ENCODE results near the gene EFCC1.
"Not testable (repeated sequence)": the region's sequence is repeated elsewhere in the genome, so short reads cannot be mapped to it uniquely, and the experiment has no call there.

Gene EFCC1

DNA sequence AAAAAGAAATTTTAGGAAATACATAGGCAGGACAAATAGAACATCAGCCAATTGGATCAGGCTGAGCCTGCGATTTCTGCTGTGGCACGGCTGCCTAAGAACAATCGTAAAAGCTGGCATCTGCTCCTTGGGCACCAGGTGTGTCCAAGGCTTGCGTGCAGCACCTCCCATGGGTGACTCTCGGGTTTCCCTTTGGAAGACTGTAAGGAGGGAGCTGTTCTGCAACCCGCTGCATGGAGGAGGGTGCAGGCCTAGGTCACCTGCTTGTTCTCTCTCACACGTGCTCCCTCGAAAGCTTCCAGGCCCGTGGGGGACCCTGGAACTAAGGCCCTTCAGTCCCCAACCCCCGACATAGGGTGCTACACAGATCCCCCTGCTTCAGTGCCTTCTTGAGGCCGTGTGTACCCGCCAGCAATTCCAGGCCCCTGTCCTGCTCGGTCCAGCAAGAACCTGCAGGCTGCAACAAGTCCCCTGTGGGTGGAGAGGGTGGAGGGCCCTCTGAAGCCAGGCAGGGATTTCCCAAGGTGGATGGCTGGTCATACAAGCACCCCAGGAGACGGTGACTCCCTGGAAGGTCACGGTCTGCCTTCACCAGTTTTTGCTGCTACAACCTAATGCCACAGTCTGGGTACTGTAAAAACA lies 62.9 kb downstream of the EFCC1 start:
- Histone ChIP-seq H3K27me3 (ENCODE audit: control insufficient read depth, low read length) (no peaks in the 10 kb centered on the region), H3K79me2 (ENCODE audit: control insufficient read depth, low read length) (no peaks in the 10 kb centered on the region), H4K20me1 (ENCODE audit: control insufficient read depth, insufficient read depth, low read depth, low read length) (no peaks in the 10 kb centered on the region), H3K4me2 (ENCODE audit: low read length) (no peak overlapping the region), H3K36me3 (ENCODE audit: control insufficient read depth, low read length) (no peaks in the 10 kb centered on the region), H3K4me1 (ENCODE audit: control insufficient read depth, low read length) (peaks cover 13% of the 10 kb centered on the region), H3F3A (ENCODE audit: control insufficient read depth, insufficient read depth) (no peaks in the 10 kb centered on the region), H3K4me3 (ENCODE audit: low read length) (no peak overlapping the region), H3K27ac (ENCODE audit: low read depth, low read length) (no peak overlapping the region), H3K9me2 (replicated peaks; ENCODE audit: control insufficient read depth, low read length) (no peaks in the 10 kb centered on the region), H3K9me3 (ENCODE audit: control insufficient read depth, insufficient read depth, low read length) (no peaks in the 10 kb centered on the region)
- TF ChIP-seq, protein P1, sequence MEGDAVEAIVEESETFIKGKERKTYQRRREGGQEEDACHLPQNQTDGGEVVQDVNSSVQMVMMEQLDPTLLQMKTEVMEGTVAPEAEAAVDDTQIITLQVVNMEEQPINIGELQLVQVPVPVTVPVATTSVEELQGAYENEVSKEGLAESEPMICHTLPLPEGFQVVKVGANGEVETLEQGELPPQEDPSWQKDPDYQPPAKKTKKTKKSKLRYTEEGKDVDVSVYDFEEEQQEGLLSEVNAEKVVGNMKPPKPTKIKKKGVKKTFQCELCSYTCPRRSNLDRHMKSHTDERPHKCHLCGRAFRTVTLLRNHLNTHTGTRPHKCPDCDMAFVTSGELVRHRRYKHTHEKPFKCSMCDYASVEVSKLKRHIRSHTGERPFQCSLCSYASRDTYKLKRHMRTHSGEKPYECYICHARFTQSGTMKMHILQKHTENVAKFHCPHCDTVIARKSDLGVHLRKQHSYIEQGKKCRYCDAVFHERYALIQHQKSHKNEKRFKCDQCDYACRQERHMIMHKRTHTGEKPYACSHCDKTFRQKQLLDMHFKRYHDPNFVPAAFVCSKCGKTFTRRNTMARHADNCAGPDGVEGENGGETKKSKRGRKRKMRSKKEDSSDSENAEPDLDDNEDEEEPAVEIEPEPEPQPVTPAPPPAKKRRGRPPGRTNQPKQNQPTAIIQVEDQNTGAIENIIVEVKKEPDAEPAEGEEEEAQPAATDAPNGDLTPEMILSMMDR (IDR thresholded peaks at IDR 0.05; ENCODE audit: low read depth, low read length, poor library complexity, severe bottlenecking) = no peak
- TF ChIP-seq EZH2phosphoT487 (IDR thresholded peaks at IDR 0.05; ENCODE audit: borderline replicate concordance, low read length) = no peak

DNA sequence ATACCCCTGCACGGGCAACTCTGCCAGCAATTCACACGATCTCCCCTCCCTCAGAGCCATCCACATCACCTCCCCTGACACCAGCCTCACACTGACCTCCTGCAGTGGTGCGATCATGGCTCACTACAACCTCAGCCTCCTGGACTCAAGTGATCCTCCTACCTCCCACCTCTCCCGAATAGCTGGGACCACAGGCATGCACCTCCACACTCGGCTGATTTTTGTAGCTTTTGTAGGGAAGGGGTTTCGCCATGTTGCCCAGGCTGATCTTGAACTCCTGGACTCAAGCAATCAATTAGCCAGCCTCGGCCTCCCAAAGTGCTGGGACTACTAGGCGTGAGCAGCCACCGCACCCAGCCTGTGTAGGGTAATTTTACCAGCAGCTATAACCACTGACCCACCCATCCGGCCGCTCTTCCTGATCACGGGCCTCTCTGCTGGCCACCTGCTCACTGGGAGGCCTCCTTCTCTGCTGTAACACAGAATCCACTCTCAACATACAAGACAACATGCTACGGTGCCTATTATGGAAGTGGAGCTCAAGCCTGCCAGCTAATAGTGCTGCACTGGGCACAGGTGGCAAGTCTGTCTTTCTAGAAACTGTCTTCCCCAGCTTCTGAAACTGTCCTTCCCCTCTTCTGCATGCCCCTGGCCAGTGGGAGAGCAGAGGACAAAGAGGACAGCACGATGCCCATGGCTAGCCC lies 64.1 kb downstream of the EFCC1 start:
- Histone ChIP-seq H3K4me2 (ENCODE audit: low read length) (no peak overlapping the region), H3K9me2 (replicated peaks; ENCODE audit: control insufficient read depth, low read length) (no peaks in the 10 kb centered on the region), H3K79me2 (ENCODE audit: control insufficient read depth, low read length) (no peaks in the 10 kb centered on the region), H4K20me1 (ENCODE audit: control insufficient read depth, insufficient read depth, low read depth, low read length) (no peaks in the 10 kb centered on the region), H3K27ac (ENCODE audit: low read depth, low read length) (no peak overlapping the region), H3F3A (ENCODE audit: control insufficient read depth, insufficient read depth) (no peaks in the 10 kb centered on the region), H3K36me3 (ENCODE audit: control insufficient read depth, low read length) (no peaks in the 10 kb centered on the region), H3K27me3 (ENCODE audit: control insufficient read depth, low read length) (no peaks in the 10 kb centered on the region), H3K4me3 (ENCODE audit: low read length) (no peak overlapping the region), H3K9me3 (ENCODE audit: control insufficient read depth, insufficient read depth, low read length) (peaks cover 4% of the 10 kb centered on the region; the same call in 1 of the 2 replicates), H3K4me1 (ENCODE audit: control insufficient read depth, low read length) (peaks cover 8% of the 10 kb centered on the region)
- no peak for TF ChIP-seq EZH2phosphoT487 (IDR thresholded peaks at IDR 0.05; ENCODE audit: borderline replicate concordance, low read length)
- TF ChIP-seq, protein P1 (IDR thresholded peaks at IDR 0.05; ENCODE audit: low read depth, low read length, poor library complexity, severe bottlenecking) = no peak

DNA sequence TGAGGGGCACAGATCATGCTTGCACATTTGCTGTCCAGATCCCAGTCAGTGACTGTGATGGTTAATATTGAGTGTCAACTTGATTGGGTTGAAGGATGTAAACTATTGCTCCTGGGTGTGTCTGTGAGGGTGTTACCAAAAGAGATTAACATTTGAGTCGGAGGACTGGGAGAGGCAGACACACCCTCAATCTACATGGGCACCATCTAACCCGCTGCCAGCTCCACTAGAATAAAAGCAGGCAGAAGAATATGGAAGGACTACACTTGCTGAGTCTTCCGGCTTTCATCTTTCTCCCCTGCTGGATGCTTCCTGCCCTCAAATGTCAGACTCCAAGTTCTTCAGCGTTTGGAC lies 64.6 kb downstream of the EFCC1 start:
- Histone ChIP-seq H3K27me3 (ENCODE audit: control insufficient read depth, low read length) (peaks cover 3% of the 10 kb centered on the region; the same call in 1 of the 2 replicates), H3K27ac (ENCODE audit: low read depth, low read length) (no peak overlapping the region), H3K4me1 (ENCODE audit: control insufficient read depth, low read length) (peaks cover 2% of the 10 kb centered on the region), H3K4me3 (ENCODE audit: low read length) (no peak overlapping the region), H4K20me1 (ENCODE audit: control insufficient read depth, insufficient read depth, low read depth, low read length) (no peaks in the 10 kb centered on the region), H3K36me3 (ENCODE audit: control insufficient read depth, low read length) (no peaks in the 10 kb centered on the region), H3K9me2 (replicated peaks; ENCODE audit: control insufficient read depth, low read length) (no peaks in the 10 kb centered on the region), H3F3A (ENCODE audit: control insufficient read depth, insufficient read depth) (no peaks in the 10 kb centered on the region), H3K79me2 (ENCODE audit: control insufficient read depth, low read length) (no peaks in the 10 kb centered on the region), H3K9me3 (ENCODE audit: control insufficient read depth, insufficient read depth, low read length) (peaks cover 4% of the 10 kb centered on the region; the same call in 1 of the 2 replicates), H3K4me2 (ENCODE audit: low read length) (no peak overlapping the region)
- TF ChIP-seq, protein P1 (IDR thresholded peaks at IDR 0.05; ENCODE audit: low read depth, low read length, poor library complexity, severe bottlenecking) = no peak
- TF ChIP-seq EZH2phosphoT487 (IDR thresholded peaks at IDR 0.05; ENCODE audit: borderline replicate concordance, low read length) = no peak

DNA sequence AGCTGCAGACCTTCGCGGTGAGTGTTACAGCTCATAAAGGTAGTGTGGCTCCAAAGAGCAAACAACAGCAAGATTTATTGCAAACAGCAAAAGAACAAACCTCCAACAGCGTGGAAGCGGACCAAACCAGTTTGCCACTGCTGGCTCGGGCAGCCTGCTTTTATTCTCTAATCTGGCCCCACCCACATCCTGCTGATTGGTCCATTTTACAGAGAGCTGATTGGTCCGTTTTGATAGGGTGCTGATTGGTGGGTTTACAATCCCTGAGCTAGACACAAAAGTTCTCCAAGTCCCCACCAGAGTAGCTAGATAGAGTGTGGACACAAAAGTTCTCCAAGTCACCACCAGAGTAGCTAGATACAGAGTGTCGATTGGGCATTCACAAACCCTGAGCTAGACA lies 66.6 kb downstream of the EFCC1 start:
- H3K4me2 ChIP-seq (ENCODE audit: low read length); H3K27ac ChIP-seq (ENCODE audit: low read depth, low read length); H3K27me3 ChIP-seq (ENCODE audit: control insufficient read depth, low read length); H3K4me1 ChIP-seq (ENCODE audit: control insufficient read depth, low read length); H3K79me2 ChIP-seq (ENCODE audit: control insufficient read depth, low read length); H3K36me3 ChIP-seq (ENCODE audit: control insufficient read depth, low read length); H3K4me3 ChIP-seq (ENCODE audit: low read length); H3F3A ChIP-seq (ENCODE audit: control insufficient read depth, insufficient read depth); H3K9me3 ChIP-seq (ENCODE audit: control insufficient read depth, insufficient read depth, low read length); H3K9me2 ChIP-seq (replicated peaks; ENCODE audit: control insufficient read depth, low read length); H4K20me1 ChIP-seq (ENCODE audit: control insufficient read depth, insufficient read depth, low read depth, low read length): not testable (repeated sequence)
